RWPE1 (cell line): ENCODE measurements around the gene TMTC1.

Experiments used
- CTCF ChIA-PET: fragments of 350-600 bp; sonication (Branson Sonifier 250); formaldehyde crosslinking; extraction: SDS; loops from one replicate; lab custom pipeline; 2021; lab: Yijun Ruan, JAX
- POLR2A ChIA-PET: fragments of 400-600 bp; formaldehyde crosslinking; extraction: SDS; loops from one replicate; lab custom pipeline; 2020; ENCODE audit warnings: antibody characterized with exemption; ENCODE audit not compliant: low non-redundant PET; lab: Yijun Ruan, JAX
- DNase-seq: peaks from one replicate; pipeline ENCODE4 v3.0.0; 2012; ENCODE audit warnings: low spot score
- H3K27ac ChIP-seq: fragments of 450-650 bp; 2 replicates; pipeline ENCODE4 v1.5.1; 2017
- CTCF ChIP-seq: fragments of 450-650 bp; conservative IDR thresholded peaks from 2 replicates; pipeline ENCODE4 v1.5.1; 2017; ENCODE audit warnings: low read depth, mild to moderate bottlenecking

TMTC1 gene

GRCh38 chr12:29737644-29738043 is 46.1 kb downstream of the TMTC1 start:
- ChIA-PET POLR2A (no interaction called here), CTCF (no interaction called here)
- no peak for DNase-seq
- TF ChIP-seq CTCF = no peak
- no peak overlapping the region for H3K27ac ChIP-seq

DNA sequence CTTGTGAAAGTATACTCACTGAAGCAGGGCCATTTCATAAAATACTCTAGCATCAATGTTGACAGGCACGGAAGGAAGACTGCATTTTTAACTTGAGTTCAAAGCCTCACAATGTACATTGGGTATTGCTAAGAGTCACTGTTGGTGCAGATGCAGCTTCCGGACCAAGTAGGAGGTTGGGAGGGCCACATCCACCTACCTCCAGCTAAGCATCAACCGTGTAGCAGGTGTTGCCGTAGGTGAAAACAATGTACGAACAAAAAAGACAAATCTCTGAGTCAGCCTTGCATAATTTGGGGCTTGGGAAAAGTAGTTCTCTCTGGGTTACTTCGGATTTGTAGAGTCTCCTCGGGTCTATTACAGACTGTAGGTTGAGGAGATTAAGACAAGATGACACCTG is 48.1 kb downstream of the TMTC1 start:
- H3K27ac ChIP-seq = no peak overlapping the region
- no peak for DNase-seq
- POLR2A ChIA-PET = no interaction called here
- TF ChIP-seq CTCF = no peak
- CTCF ChIA-PET = interaction anchor here (0.5 kb wide), 1 partner anchor 204 kb away, joined by 3 read pairs; no protein-coding TSS in a partner anchor

DNA sequence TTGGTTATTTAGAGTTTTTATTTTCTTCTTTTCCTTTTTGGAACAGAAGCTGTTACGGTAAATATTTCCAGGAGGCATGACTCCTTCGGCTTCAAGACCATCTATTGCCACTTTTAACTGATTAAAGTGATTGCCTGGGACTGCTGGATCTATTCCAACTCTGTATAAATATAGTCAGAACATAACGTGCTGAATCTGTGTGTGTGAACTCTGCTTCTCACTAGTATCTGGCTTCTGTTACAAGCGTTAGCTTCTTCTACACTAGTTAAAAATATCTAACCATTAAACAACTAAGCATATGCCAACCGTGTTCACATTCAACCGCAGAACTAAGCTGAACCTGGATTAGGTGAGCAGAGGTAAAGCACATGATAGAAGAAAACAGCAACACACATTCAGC is 49.0 kb downstream of the TMTC1 start:
- no peak for DNase-seq
- no peak overlapping the region for H3K27ac ChIP-seq
- POLR2A ChIA-PET = no interaction called here
- TF ChIP-seq CTCF = no peak
- CTCF ChIA-PET = no interaction called here

- no peak for DNase-seq
- H3K27ac ChIP-seq = no peak overlapping the region
- POLR2A ChIA-PET = no interaction called here
- no peak for TF ChIP-seq CTCF
- CTCF ChIA-PET = interaction anchor here (1.0 kb wide), 1 partner anchor 22 kb away, joined by 3 read pairs; no protein-coding TSS in a partner anchor
Observed at GRCh38 chr12:29734305-29734704, 49.4 kb downstream of the TMTC1 start.

DNA sequence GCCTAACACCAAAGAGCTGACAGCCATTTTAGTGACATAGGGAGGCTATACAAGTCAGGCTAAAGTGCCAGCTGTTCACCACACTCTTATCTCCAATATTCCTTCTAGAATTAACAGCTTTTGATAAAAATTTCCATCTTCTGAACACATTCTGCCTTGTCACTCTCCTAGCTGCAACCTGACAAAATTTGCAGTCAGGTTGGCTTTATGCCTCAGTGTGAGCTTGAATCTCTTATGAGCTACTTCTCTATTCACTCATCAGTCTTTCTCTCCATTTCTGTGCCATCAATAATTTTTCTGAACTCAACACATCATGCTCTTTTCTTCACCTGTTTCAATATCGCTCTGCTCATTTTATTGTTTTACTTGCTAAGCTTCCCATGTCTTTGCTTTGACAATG is 50.2 kb downstream of the TMTC1 start:
- H3K27ac ChIP-seq = no peak overlapping the region
- ChIA-PET POLR2A (no interaction called here), CTCF (interaction anchor here (1.0 kb wide), 1 partner anchor 23 kb away, joined by 3 read pairs; no protein-coding TSS in a partner anchor)
- TF ChIP-seq CTCF = no peak
- DNase-seq = no peak

DNA sequence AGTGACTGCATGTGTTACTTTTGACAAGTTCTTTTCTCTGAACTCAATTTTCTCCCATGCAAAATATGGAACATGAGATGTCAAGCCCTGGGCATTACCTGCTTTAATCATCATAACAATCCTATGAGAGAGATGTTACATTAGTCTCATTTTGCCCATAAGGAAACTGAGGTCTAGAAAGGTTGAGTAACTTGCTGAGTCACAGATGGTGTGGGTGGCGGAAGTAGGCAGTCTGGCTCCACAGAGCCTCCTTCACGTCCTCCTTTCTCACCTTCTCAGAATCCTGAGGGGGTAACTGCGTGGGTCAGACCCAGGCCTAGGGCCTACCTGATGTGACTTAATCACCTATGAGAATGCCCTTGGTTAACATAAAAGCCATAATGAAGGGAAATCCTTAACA is 50.7 kb downstream of the TMTC1 start:
- CTCF ChIA-PET = no interaction called here
- POLR2A ChIA-PET = no interaction called here
- DNase-seq = no peak
- no peak overlapping the region for H3K27ac ChIP-seq
- no peak for TF ChIP-seq CTCF

- CTCF ChIA-PET = no interaction called here
- TF ChIP-seq CTCF = no peak
Observed at GRCh38 chr12:29732593-29732992, 51.1 kb downstream of the TMTC1 start.

More at GRCh38 chr12:29732593-29732992, 51.1 kb downstream of the TMTC1 start:
- no peak for DNase-seq
- POLR2A ChIA-PET = no interaction called here
- H3K27ac ChIP-seq = no peak overlapping the region
